NCI-H128 (cell line): ENCODE results near the gene ZFR.
"Not testable (repeated sequence)": the region's sequence is repeated elsewhere in the genome, so short reads cannot be mapped to it uniquely, and the experiment has no call there.

Experiments
- DNase-seq: peaks from one replicate; lab custom pipeline; 2025; ENCODE audit not compliant: unreplicated experiment; lab: John Stamatoyannopoulos, UW

ZFR gene

DNA sequence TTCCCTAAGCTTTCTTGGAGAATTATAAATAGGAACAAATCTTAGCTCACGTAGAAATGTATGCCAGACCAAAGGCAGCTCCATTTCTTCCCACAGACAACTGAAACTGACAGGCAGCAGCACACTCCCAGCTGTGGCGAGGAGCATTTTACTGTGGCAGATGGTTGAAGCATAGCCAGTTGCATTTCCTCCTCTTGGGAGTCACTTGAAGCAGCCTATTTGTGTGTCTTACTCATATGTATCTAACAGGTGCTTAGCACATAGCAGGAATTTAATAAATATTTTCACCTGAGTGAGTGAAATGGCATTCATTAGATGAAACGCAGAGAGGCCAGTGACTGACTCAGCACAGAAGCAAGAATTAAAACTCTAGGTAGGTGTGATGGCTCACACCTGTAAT lies 119.5 kb downstream of the ZFR start:
- DNase-seq, result no peak

GRCh38 chr5:32323741-32324140 lies 120.8 kb downstream of the ZFR start:
- DNase-seq, result no peak

DNA sequence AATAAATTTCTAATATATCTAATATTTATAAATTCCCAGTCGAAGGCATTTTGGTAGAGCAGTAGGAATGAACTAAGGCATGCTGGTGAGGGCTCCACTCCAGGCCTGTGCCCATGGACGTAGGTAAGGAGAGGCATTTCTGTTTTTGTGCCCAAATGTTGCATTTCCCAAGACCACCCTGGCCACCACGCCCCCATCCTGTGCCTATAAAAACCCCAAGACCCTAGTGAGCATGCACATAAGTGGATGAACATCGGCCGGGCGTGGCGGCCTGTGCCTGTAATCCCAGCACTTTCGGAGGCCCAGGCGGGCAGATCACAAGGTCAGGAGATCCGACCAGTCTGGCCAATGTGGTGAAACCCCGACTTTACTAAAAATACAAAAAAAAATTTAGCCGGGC lies 121.7 kb downstream of the ZFR start:
- no peak for DNase-seq

DNA sequence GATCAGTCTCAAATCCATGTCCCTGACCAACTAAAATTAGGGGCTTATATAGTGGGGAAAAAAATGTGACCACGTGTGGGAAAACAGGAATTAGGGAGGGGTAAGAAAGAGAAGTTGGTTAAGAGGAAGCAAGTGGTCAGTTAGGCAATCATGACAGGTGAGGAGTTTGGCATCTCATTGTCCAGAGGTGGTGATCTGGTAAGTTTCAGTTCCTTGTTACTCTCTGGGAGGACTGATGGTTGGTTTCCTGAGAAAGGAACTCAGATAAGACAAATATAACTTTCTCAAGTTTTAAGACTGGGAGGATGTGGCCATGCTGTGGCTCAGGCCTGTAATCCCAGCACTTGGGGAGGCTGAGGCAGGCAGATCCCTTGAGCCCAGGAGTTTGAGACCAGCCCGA lies 122.8 kb downstream of the ZFR start:
- not testable (repeated sequence) for DNase-seq

GRCh38 chr5:32320576-32320975 lies 124.0 kb downstream of the ZFR start:
- DNase-seq, result no peak

GRCh38 chr5:32319926-32320543 lies 124.5 kb downstream of the ZFR start:
- no peak for DNase-seq

GRCh38 chr5:32319392-32319791 lies 125.1 kb downstream of the ZFR start:
- no peak for DNase-seq

DNA sequence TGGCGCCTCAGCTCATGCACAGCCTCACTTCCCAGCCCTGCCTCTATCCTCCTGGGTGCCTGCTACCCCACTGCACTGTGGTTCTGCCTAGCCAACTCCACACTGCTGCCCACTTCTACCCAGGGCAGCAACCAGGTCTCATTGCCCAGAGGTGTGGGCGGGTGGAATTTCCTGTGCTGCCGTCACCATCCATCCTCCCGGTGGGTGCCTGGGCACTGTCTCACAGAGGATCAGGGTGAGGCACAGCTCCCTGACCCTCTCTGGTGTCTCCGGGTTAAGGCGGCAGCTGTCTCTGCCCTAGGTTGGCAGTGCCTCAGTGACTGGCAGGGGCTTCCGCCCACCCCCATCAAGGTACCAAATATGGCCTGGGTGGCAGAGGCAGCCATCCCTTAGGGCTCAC lies 127.5 kb downstream of the ZFR start:
- no peak for DNase-seq

- no peak for DNase-seq
These were observed 129.1 kb downstream of the ZFR start for GRCh38 chr5:32315221-32316014.

- DNase-seq, result no peak
These were observed 129.9 kb downstream of the ZFR start for GRCh38 chr5:32314658-32315057.

DNA sequence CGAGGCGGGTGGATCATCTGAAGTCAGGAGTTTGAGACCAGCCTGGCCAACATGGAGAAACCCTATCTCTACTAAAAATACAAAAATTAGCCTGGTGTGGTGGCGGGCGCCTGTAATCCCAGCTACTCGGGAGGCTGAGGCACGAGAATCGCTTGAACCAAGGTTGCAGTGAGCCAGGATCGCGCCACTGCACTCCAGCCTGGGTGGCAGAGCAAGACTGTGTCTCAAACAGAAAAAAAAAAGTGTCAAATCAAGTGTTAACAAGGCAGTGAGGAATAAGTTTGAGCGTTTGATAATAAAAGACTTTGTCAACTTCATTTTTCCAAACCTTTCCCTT lies 130.4 kb downstream of the ZFR start:
- DNase-seq, result not testable (repeated sequence)

DNA sequence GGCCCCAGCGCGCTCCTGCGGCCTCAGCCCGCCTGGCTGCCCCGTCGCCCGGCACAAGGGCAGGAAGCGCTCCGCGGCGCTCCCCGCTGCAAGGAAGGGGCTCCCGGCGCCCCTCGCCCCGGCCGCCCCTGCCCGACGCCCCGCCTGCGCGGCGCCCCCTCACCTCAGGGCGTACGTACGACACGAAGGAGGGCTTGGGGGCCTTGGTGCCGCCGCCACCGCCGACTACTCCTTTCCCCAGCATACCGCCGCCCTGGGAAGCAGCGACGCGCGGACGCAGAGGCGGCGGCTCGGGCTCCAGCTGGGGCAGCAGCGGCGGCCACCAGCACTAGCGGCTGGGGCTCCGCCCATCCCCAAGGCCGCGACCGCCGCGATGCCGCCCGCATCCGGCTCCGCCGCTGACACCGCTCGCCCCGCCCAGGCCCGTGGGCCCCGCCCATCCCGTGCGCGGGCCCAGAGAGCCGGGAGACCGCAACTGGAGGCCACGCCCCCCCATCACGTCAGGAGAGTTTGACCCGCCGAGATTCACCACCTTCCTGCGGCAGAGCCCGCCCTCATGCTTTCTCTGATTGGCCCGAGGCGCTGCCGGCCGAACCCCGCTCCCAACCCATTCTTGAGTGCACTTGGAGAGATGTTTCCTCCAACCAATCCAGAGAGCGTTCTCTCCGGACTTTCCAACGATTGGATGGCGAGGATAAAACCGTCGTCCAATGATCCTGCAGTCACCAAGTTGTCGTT lies 131.8 kb downstream of the ZFR start, which contains the start of gene MTMR12:
MTMR12 (minus strand) TSS at position 345 of the 738 bp plus-strand sequence; CDS start at position 244, 101 bp downstream.
- DNase-seq, result peak; percentile 99

DNA sequence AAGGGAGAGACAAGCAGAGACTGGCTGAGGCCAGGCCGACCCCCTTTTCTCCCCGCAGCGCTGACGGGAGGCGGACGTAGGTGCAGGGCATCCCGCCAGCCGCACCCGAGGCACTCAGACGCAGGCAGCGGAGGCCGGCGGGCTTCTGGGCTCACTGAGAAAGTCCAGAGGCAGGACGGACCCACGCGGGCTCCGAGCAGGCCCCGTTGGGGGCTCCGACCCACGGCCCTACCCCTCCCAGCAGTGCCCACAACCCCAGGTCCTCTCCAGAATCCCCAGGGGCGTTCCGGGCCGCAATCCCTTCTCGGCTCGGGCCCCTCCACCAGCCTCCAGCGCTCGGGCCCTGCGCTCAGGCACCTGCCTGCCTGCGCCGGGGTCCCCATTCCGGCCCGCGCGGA lies 132.3 kb downstream of the ZFR start:
- no peak for DNase-seq

DNA sequence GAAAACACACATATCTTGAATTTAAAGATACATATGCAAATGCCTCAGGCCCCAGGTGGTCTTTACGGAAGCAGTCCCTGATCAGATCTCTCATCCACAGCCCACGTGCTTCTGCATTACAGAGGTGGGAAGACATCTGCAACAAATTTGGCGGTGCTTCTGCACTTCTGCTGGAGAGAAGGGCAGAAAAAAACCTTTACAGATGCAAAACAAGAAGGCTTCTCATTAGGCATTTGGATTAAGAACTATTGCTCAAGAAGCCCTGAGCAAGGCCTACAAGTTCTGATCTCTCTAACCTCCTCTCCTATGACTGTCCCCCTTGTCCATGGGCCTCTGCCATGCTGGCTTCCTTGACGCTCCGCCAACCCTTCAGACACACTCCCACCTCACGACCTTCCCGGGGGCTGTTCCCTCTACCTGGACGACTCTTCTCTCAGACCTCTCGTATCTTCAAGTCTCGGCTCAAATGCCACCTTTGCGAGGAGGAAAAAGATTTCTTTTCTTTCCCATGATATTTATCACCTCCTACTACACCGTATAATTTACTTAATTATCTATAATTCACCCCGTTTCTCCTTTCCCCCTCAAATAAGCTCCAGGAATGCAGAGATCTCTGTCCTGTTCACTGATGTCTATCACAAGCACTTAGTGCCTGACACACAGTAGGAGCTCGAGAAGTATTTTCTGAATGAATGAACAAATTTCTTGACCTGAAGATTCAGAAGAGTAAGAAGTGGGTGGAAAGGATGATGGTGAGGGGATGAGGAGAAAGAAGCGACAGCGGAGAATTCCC lies 132.9 kb downstream of the ZFR start:
- no peak for DNase-seq

- DNase-seq, result no peak
These were observed 134.8 kb downstream of the ZFR start for GRCh38 chr5:32309761-32310160.

DNA sequence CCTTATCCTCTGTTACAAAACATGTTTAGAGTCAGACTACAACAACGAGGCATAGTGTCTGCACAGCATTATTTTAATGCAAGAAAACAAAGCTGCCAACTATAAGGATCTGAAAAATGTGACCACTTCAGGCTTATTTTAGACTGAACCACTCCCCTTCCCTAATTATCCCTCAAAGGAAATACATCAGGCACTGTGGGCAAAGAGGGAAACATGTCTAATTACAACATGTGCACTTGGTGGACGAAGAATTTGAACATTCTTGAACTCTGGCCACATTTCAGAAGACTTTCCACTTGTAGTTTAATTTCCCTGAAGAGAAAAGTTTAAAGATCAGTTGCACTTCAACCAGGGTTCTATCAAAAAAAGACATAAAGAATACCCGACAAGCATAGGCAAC lies 135.6 kb downstream of the ZFR start:
- DNase-seq, result no peak

DNA sequence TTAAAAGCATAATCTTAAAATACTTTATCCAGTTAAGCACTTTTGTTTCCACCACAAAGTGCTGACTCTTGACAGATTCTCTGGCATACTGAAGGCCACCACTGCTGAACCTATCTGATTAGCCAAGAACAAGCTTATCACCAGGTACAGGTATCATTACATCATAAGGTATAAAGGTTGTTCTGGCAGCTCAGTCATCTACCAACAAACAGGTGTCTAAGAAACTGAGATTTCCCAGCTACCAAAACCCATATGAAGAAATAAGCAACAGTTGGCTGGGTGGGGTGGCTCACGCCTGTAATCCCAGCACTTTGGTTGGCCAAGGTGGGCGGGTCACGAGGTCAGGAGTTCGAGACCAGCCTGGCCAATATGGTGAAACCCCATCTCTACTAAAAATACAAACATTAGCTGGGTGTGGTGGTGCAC lies 136.8 kb downstream of the ZFR start:
- DNase-seq, result no peak

GRCh38 chr5:32304622-32305021 lies 139.9 kb downstream of the ZFR start:
- no peak for DNase-seq
